Right lobe of liver (tissue), 4 donors: ENCODE data around the gene CPNE9.

Experiments used
- POLR2A ChIP-seq: fragments of 450-650 bp; IDR thresholded peaks from one replicate; pipeline ENCODE4 v1.6.1; 2017; ENCODE audit warnings: antibody characterized with exemption, mild to moderate bottlenecking
- TF ChIP-seq, protein P1 (sequence below), 4 donors: fragments of 200-600 bp in 3 of 4; fragments of 450-650 bp in 1 of 4; IDR thresholded peaks; one replicate each; pipeline versions ENCODE4 v1.5.1 to v1.8.0; 2016 to 2022; ENCODE audit warnings: antibody characterized with exemption in 4 of 4, mild to moderate bottlenecking in 2 of 4
- donor health status: DM: no; HTN: no; CAD: no.
- donor health status: DM: no; HTN: no; CAD: no.
- donor health status: DM: no; HTN: yes; CAD: no.

DNA sequence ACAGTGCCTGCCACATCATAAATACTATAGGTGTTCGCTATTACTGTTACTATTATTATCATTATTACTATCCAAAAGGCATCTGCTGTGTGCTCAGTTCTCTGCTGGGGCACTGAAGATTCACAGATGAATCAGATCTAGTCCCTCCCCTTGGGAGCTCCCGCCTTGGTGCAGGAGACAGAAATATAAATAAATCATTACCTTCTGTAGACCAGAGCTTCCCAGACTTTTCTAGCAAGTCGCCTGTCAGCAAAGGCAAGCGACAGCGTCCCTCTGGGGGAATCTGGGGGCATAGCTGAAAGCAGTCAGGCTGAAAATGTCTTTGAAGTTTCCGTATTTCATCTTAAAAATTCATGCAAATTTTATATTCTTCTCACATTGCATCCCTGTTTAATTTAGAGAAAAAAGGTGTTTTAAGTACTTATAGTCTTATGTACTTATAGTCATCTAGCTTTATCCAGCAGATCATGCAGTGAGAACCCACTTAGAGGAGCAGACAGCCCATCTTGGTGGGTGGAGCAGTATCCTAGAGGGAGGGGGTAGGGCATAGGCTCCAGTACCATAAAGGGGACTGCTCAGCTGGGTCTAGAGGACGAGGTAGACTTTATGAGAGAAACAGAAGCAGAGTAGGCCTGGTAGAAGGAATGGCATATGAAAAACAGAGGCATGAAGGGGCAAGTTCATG, 17.5 kb downstream of the CPNE9 start:
- TF ChIP-seq, protein P1, sequence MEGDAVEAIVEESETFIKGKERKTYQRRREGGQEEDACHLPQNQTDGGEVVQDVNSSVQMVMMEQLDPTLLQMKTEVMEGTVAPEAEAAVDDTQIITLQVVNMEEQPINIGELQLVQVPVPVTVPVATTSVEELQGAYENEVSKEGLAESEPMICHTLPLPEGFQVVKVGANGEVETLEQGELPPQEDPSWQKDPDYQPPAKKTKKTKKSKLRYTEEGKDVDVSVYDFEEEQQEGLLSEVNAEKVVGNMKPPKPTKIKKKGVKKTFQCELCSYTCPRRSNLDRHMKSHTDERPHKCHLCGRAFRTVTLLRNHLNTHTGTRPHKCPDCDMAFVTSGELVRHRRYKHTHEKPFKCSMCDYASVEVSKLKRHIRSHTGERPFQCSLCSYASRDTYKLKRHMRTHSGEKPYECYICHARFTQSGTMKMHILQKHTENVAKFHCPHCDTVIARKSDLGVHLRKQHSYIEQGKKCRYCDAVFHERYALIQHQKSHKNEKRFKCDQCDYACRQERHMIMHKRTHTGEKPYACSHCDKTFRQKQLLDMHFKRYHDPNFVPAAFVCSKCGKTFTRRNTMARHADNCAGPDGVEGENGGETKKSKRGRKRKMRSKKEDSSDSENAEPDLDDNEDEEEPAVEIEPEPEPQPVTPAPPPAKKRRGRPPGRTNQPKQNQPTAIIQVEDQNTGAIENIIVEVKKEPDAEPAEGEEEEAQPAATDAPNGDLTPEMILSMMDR (IDR thresholded peaks at IDR 0.05), result no peak
- TF ChIP-seq POLR2A, result no peak
